Measurements from ENCODE around the gene CHMP3. TPM values are rescaled to one million over a fixed set of nuclear protein-coding genes. Genes with fewer than 3 reads are reported as not detected.

CHMP3 gene
- total RNA-seq, 1 experiment from 2014 or later = 129 TPM

DNA sequence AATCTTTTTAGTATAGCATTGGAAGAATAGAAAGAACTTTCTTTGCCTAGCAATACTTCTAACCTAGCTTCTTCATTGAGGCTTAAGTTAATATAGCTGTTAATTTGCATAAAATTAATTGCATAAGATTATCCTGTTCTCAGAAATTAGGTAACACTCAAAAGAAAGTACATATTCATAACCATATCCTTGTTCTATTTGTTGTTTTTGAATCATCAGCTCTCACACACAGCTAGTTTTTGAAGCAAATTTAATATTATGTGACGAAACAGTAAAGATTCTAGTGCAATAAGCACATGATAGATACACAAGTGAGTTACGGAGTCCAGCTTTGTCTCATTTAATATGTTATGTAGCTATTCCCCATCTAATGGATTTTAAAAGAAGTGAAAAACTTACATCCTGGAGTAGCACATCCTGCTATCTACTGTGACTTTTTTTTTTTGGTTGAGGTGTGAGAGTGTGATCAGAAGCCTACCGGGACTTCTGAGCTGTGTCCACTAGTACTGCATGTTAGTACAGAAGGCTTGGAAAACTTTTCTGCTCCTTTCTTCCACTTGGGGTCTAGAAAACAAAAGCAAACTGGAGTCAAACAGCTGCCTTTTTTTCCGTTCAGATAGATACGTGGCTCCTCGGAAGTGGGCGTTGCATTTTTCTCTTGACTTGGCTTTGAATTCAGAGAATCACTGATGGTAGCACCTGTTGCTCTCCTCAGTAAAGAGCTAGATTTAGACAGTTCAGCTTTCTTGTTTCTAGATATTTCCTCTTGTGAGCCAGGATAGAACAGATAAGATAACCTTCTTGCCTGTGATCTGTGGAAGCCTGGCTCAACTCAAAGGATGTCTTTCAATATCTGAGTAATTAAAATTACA, 94.8 kb downstream of the CHMP3 start:
- ChIA-PET POLR2A (interaction anchor here (0.6 kb wide), 4 partner anchors 8 to 1981 kb away, joined by 3 to 6 read pairs (median 4); no protein-coding TSS in a partner anchor), CTCF (no interaction called here)
- intact Hi-C loops (cut with micrococcal nuclease; ENCODE audit: unreplicated experiment) = no loop called here
- TF ChIP-seq, protein P1, sequence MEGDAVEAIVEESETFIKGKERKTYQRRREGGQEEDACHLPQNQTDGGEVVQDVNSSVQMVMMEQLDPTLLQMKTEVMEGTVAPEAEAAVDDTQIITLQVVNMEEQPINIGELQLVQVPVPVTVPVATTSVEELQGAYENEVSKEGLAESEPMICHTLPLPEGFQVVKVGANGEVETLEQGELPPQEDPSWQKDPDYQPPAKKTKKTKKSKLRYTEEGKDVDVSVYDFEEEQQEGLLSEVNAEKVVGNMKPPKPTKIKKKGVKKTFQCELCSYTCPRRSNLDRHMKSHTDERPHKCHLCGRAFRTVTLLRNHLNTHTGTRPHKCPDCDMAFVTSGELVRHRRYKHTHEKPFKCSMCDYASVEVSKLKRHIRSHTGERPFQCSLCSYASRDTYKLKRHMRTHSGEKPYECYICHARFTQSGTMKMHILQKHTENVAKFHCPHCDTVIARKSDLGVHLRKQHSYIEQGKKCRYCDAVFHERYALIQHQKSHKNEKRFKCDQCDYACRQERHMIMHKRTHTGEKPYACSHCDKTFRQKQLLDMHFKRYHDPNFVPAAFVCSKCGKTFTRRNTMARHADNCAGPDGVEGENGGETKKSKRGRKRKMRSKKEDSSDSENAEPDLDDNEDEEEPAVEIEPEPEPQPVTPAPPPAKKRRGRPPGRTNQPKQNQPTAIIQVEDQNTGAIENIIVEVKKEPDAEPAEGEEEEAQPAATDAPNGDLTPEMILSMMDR (IDR thresholded peaks at IDR 0.05) = no peak
- TF ChIP-seq TCF7L2 (IDR thresholded peaks at IDR 0.05; ENCODE audit: low read depth, low read length) (no peak), POLR2AphosphoS5 (IDR thresholded peaks at IDR 0.05; ENCODE audit: low read depth, low read length) (no peak), SIN3A (IDR thresholded peaks at IDR 0.05; ENCODE audit: borderline replicate concordance, insufficient read depth, low read depth, low read length) (no peak)
- TF ChIP-seq, protein P2, sequence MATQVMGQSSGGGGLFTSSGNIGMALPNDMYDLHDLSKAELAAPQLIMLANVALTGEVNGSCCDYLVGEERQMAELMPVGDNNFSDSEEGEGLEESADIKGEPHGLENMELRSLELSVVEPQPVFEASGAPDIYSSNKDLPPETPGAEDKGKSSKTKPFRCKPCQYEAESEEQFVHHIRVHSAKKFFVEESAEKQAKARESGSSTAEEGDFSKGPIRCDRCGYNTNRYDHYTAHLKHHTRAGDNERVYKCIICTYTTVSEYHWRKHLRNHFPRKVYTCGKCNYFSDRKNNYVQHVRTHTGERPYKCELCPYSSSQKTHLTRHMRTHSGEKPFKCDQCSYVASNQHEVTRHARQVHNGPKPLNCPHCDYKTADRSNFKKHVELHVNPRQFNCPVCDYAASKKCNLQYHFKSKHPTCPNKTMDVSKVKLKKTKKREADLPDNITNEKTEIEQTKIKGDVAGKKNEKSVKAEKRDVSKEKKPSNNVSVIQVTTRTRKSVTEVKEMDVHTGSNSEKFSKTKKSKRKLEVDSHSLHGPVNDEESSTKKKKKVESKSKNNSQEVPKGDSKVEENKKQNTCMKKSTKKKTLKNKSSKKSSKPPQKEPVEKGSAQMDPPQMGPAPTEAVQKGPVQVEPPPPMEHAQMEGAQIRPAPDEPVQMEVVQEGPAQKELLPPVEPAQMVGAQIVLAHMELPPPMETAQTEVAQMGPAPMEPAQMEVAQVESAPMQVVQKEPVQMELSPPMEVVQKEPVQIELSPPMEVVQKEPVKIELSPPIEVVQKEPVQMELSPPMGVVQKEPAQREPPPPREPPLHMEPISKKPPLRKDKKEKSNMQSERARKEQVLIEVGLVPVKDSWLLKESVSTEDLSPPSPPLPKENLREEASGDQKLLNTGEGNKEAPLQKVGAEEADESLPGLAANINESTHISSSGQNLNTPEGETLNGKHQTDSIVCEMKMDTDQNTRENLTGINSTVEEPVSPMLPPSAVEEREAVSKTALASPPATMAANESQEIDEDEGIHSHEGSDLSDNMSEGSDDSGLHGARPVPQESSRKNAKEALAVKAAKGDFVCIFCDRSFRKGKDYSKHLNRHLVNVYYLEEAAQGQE (IDR thresholded peaks at IDR 0.05; ENCODE audit: insufficient read depth in 1 of 2, low read depth in 2 of 2, low read length in 1 of 2) = no peak
- H3K9me3 ChIP-seq (ENCODE audit: control insufficient read depth, insufficient read depth, low read depth, low read length) = no peaks in the 10 kb centered on the region
- H3K27ac ChIP-seq (ENCODE audit: low read length) = no peak overlapping the region
- in situ Hi-C loops (cut with HindIII; ENCODE audit: low pct_unique_long_range_greater_than_20kb, low sequenced_read_pairs) = no loop called here
- no peaks in the 10 kb centered on the region for H3K4me1 ChIP-seq (ENCODE audit: control insufficient read depth, insufficient read depth, low read length)
- H3K4me3 ChIP-seq (ENCODE audit: low read depth in 2 of 2, low read length in 2 of 2) = no peak overlapping the region
- no TSS peak for BruUV-seq (replicated peaks)
- no peaks in the 10 kb centered on the region for H3K27me3 ChIP-seq (ENCODE audit: control insufficient read depth, insufficient read depth, low read length)
- DNase-seq (ENCODE audit: low read depth, low spot score) (no peak), ATAC-seq (no peak)
- H3K36me3 ChIP-seq (ENCODE audit: control insufficient read depth, insufficient read depth, low read length) = peaks cover 45% of the 10 kb centered on the region

DNA sequence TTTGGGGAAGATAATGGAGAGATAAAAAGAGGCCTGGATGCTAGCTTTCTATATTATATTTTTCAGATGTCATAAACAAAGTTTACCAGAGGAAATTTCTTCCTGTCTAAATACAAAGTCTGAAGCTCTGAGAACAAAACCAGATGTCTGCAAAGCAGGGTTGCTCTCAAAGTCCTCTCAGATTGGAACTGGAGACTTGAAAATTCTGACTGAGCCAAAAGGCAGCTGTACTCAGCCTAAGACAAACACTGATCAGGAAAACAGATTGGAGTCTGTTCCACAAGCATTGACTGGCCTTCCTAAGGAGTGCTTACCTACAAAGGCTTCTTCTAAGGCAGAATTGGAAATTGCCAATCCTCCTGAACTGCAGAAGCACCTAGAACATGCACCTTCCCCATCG, 96.9 kb downstream of the CHMP3 start:
- Histone ChIP-seq H3K27me3 (ENCODE audit: control insufficient read depth, insufficient read depth, low read length) (no peaks in the 10 kb centered on the region), H3K27ac (ENCODE audit: low read length) (no peak overlapping the region), H3K4me1 (ENCODE audit: control insufficient read depth, insufficient read depth, low read length) (no peaks in the 10 kb centered on the region), H3K4me3 (ENCODE audit: low read depth in 2 of 2, low read length in 2 of 2) (no peak overlapping the region), H3K36me3 (ENCODE audit: control insufficient read depth, insufficient read depth, low read length) (peaks cover 42% of the 10 kb centered on the region), H3K9me3 (ENCODE audit: control insufficient read depth, insufficient read depth, low read depth, low read length) (no peaks in the 10 kb centered on the region)
- intact Hi-C loops (cut with micrococcal nuclease; ENCODE audit: unreplicated experiment) (no loop called here), in situ Hi-C loops (cut with HindIII; ENCODE audit: low pct_unique_long_range_greater_than_20kb, low sequenced_read_pairs) (no loop called here)
- BruUV-seq (replicated peaks) = no TSS peak
- CTCF ChIA-PET = no interaction called here
- POLR2A ChIA-PET = no interaction called here
- ATAC-seq (no peak), DNase-seq (ENCODE audit: low read depth, low spot score) (no peak)
- TF ChIP-seq, protein P2 (IDR thresholded peaks at IDR 0.05; ENCODE audit: insufficient read depth in 1 of 2, low read depth in 2 of 2, low read length in 1 of 2) = no peak
- TF ChIP-seq POLR2AphosphoS5 (IDR thresholded peaks at IDR 0.05; ENCODE audit: low read depth, low read length) (no peak), SIN3A (IDR thresholded peaks at IDR 0.05; ENCODE audit: borderline replicate concordance, insufficient read depth, low read depth, low read length) (no peak), TCF7L2 (IDR thresholded peaks at IDR 0.05; ENCODE audit: low read depth, low read length) (no peak)
- TF ChIP-seq, protein P1 (IDR thresholded peaks at IDR 0.05) = no peak

All from Panc1 (cell line).